ENCODE data around the gene RDH11. TPM values are rescaled to one million over a fixed set of nuclear protein-coding genes. Genes with fewer than 3 reads are reported as not detected.
A peak's percentile ranks its signal among the peaks of the same experiment; 100 is the strongest.

Gene RDH11
- total RNA-seq, 4 donors from 2014 or later = 30.8 to 53.9 (median 37.2) TPM

- Histone ChIP-seq H3K27ac (no peak overlapping the region), H3K9me3 (no peaks in the 10 kb centered on the region), H3K4me1 (peaks cover 0 to 2% (median 0%) of the 10 kb centered on the region in 4 donors), H3K27me3 (no peaks in the 10 kb centered on the region), H3K36me3 (no peaks in the 10 kb centered on the region), H3K4me3 (no peak overlapping the region)
- WGBS, 2 donors (ENCODE audit: low coverage in 1 of 2) = 80 to 84% methylated on average over 5 of the region's 5 CpGs
- peak; percentile 32 for DNase-seq
- TF ChIP-seq EP300 (IDR thresholded peaks at IDR 0.05; ENCODE audit: low read depth) = no peak
- no peak for TF ChIP-seq CTCF (IDR thresholded peaks at IDR 0.05)
- TF ChIP-seq POLR2A (IDR thresholded peaks at IDR 0.05) = no peak
- no peak for TF ChIP-seq POLR2AphosphoS5 (IDR thresholded peaks at IDR 0.05)
- intact Hi-C loops (cut with DNase I; ENCODE audit: low total_unique reads) = no loop called here
- in situ Hi-C loops (cut with MboI; ENCODE audit: low pct_ligation_motif_present in 1 of 4, low pct_unique_long_range_greater_than_20kb in 1 of 4, low sequenced_read_pairs in 3 of 4) = no loop called here
These were observed 62.0 kb downstream of the RDH11 start for GRCh38 chr14:67633451-67634147.

- in situ Hi-C loops (cut with MboI; ENCODE audit: low pct_ligation_motif_present in 1 of 4, low pct_unique_long_range_greater_than_20kb in 1 of 4, low sequenced_read_pairs in 3 of 4) = no loop called here
- intact Hi-C loops (cut with DNase I; ENCODE audit: low total_unique reads) = no loop called here
- 74 to 77% methylated on average over 3 to 5 of the region's 5 CpGs for WGBS, 2 donors (ENCODE audit: low coverage in 1 of 2)
- DNase-seq = no peak
- Histone ChIP-seq H3K4me1 (peaks cover 0 to 2% (median 0%) of the 10 kb centered on the region in 4 donors), H3K27ac (no peak overlapping the region), H3K9me3 (no peaks in the 10 kb centered on the region), H3K27me3 (no peaks in the 10 kb centered on the region), H3K4me3 (no peak overlapping the region), H3K36me3 (no peaks in the 10 kb centered on the region)
- TF ChIP-seq EP300 (IDR thresholded peaks at IDR 0.05; ENCODE audit: low read depth) (no peak), POLR2AphosphoS5 (IDR thresholded peaks at IDR 0.05) (no peak), CTCF (IDR thresholded peaks at IDR 0.05) (no peak), POLR2A (IDR thresholded peaks at IDR 0.05) (no peak)
These were observed 64.6 kb downstream of the RDH11 start for GRCh38 chr14:67630938-67631337.

- no peak for TF ChIP-seq CTCF (IDR thresholded peaks at IDR 0.05)
- TF ChIP-seq EP300 (IDR thresholded peaks at IDR 0.05; ENCODE audit: low read depth) = no peak
- no peak for TF ChIP-seq POLR2AphosphoS5 (IDR thresholded peaks at IDR 0.05)
- TF ChIP-seq POLR2A (IDR thresholded peaks at IDR 0.05) = no peak
- Histone ChIP-seq H3K27me3 (no peaks in the 10 kb centered on the region), H3K36me3 (no peaks in the 10 kb centered on the region), H3K4me3 (no peak overlapping the region), H3K9me3 (no peaks in the 10 kb centered on the region), H3K4me1 (peaks cover 0 to 2% (median 0%) of the 10 kb centered on the region in 4 donors), H3K27ac (no peak overlapping the region)
- intact Hi-C loops (cut with DNase I; ENCODE audit: low total_unique reads) = no loop called here
- in situ Hi-C loops (cut with MboI; ENCODE audit: low pct_ligation_motif_present in 1 of 4, low pct_unique_long_range_greater_than_20kb in 1 of 4, low sequenced_read_pairs in 3 of 4) = no loop called here
- DNase-seq = no peak
- 97% methylated on average over 4 of the region's 4 CpGs for WGBS, 2 donors (ENCODE audit: low coverage in 1 of 2)
These were observed 65.4 kb downstream of the RDH11 start for GRCh38 chr14:67630186-67630585.

- no peak for DNase-seq
- Histone ChIP-seq H3K27ac (no peak overlapping the region), H3K4me3 (no peak overlapping the region), H3K9me3 (no peaks in the 10 kb centered on the region), H3K36me3 (no peaks in the 10 kb centered on the region), H3K4me1 (peaks cover 0 to 9% (median 4%) of the 10 kb centered on the region in 4 donors), H3K27me3 (no peaks in the 10 kb centered on the region)
- in situ Hi-C loops (cut with MboI; ENCODE audit: low pct_ligation_motif_present in 1 of 4, low pct_unique_long_range_greater_than_20kb in 1 of 4, low sequenced_read_pairs in 3 of 4) (loop anchor here in 1 of 4 donors (10.0 kb wide), 1 partner anchor 47 kb away; the partner anchor contains the start of gene VTI1B), intact Hi-C loops (cut with DNase I; ENCODE audit: low total_unique reads) (no loop called here)
- TF ChIP-seq EP300 (IDR thresholded peaks at IDR 0.05; ENCODE audit: low read depth) = no peak
- TF ChIP-seq CTCF (IDR thresholded peaks at IDR 0.05) = no peak
- no peak for TF ChIP-seq POLR2A (IDR thresholded peaks at IDR 0.05)
- TF ChIP-seq POLR2AphosphoS5 (IDR thresholded peaks at IDR 0.05) = no peak
These were observed 68.0 kb downstream of the RDH11 start for GRCh38 chr14:67627519-67627918.

Small RNAs within 50 kb of the gene (small RNA-seq; reads per million reads assigned to genes)
- 0 reads per million in 4 donors for gene AL049779.3
- gene RN7SL369P = 0 reads per million in 4 donors
- gene RNA5SP386 = 0 to 0.28 (median 0.07) reads per million in 4 donors

Other genes starting within 250 kb of the RDH11 start
- 10 to 100 TPM in 1 of 4 donors, 1 to 10 TPM in 3; 3.7 to 13.5 (median 7.4) TPM for gene TMEM229B, start 207.0 kb downstream of the RDH11 start, total RNA-seq
- 100 to 1,000 TPM in 1 of 4 donors, 10 to 100 TPM in 3; 71.1 to 123 (median 79.7) TPM for gene PLEKHH1, start 162.5 kb downstream of the RDH11 start, total RNA-seq
- gene PIGH, start 95.5 kb downstream of the RDH11 start, total RNA-seq = 10 to 100 TPM; 18.9 to 41.9 (median 27.7) TPM
- gene ARG2, start 75.8 kb downstream of the RDH11 start, total RNA-seq = 10 to 100 TPM in 1 of 4 donors, 1 to 10 TPM in 2, not detected in 1; 7.5 to 18.8 (median 9.2) TPM
- 10 to 100 TPM; 59.5 to 74.8 (median 67.5) TPM for gene VTI1B, start 21.1 kb downstream of the RDH11 start, total RNA-seq
- under 1 TPM in 1 of 4 donors, not detected in 3; 0.27 TPM for gene RDH12, start 6.1 kb upstream of the RDH11 start, total RNA-seq
- 10 to 100 TPM; 23.9 to 31.7 (median 28.8) TPM for gene ZFYVE26, start 120.8 kb upstream of the RDH11 start, total RNA-seq
- gene RAD51B, start 124.0 kb upstream of the RDH11 start, total RNA-seq = 10 to 100 TPM in 3 of 4 donors, 1 to 10 TPM in 1; 5.0 to 31.8 (median 20.6) TPM